ENCODE results near the gene CHD2.

- TF ChIP-seq KDM1A (IDR thresholded peaks at IDR 0.05; ENCODE audit: low read depth) (no peak), ZC3H11A (IDR thresholded peaks at IDR 0.05) (no peak), CTCF (IDR thresholded peaks at IDR 0.05) (no peak), RFX5 (IDR thresholded peaks at IDR 0.05) (no peak), RAD21 (conservative IDR thresholded peaks at IDR 0.05 in 1 of 2, IDR thresholded peaks at IDR 0.05 in 1 of 2) (no peak), POLR2A (IDR thresholded peaks at IDR 0.05; ENCODE audit: low read length) (no peak), EP300 (IDR thresholded peaks at IDR 0.05) (no peak)
Measured at GRCh38 chr15:92915766-92916435, 15.8 kb downstream of the CHD2 start.

Data from A549 (cell line).